ENCODE measurements around the gene CFDP1. TPM values are rescaled to one million over a fixed set of nuclear protein-coding genes. Genes with fewer than 3 reads are reported as not detected.
"Not testable (repeated sequence)": the region's sequence is repeated elsewhere in the genome, so short reads cannot be mapped to it uniquely, and the experiment has no call there.

CFDP1 gene
- total RNA-seq, 1 experiment from 2014 or later = 21.2 TPM

DNA sequence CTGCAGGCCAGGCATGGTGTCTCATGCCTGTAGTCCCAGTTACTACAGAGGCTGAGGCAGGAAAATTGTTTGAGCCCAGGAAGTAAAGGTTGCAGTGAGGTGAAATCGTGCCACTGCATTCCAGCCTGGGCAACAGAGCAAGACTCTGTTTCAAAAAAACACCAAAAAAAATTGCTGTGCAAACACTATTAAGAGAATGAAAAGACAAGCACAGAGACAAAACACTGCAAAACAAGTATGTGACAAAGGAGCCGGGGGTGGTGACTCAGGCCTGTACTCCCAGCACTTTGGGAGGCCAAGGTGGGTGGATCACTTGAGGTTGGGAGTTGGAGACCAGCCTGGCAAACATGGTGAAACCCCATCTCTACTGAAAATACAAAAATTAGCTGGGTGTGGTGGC is 6.8 kb downstream of the CFDP1 start:
- peak; percentile 19 for DNase-seq
- not testable (repeated sequence) for H3K4me3 ChIP-seq, H3K9me3 ChIP-seq, H3K36me3 ChIP-seq, H3K27me3 ChIP-seq

DNA sequence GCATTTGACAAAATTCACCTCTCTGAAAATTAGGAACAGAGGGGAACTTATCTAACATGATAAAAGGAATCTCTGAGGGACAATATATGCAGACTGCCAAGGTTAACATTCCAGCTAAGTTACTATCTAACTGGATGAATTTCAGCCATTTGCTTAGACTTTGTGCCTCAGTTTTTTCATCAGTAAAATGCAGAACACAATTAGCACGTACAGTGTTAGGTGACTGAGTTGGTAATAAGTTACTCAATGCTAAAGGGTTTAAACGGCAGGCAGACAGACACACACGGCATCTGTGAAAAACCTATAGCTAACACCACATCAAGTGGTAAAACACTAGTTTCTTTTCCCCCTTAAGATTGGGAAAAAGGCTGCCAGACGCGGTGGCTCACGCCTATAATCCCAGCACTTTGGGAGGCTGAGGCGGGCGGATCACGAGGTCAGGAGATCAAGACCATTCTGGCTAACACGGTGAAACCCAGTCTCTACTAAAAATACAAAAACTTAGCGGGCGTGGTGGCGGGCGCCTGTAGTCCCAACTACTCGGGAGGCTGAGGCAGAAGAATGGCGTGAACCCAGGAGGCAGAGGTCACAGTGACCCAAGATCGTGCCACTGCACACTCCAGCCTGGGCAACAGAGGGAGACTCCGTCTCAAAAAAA is 9.1 kb downstream of the CFDP1 start:
- not testable (repeated sequence) for H3K27me3 ChIP-seq, H3K36me3 ChIP-seq, H3K4me3 ChIP-seq, DNase-seq, H3K9me3 ChIP-seq

DNA sequence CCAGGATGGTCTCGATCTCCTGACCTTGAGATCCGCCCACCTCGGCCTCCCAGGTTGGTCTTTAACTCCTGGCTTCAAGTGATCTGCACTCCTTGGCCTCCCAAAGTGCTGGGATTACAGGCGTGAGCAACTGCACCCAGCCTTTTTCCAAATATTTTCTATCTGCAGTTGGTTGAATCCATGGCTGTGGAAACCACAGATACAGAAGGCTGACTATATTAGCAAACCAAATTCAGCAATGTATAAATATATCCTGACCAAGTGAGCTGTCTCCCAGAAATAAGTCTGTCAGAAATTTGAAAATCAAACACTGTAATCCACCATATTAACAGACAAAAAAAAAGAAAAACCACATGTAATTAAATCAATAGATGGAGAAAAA is 9.6 kb downstream of the CFDP1 start:
- no peak for DNase-seq
- Histone ChIP-seq H3K27me3 (no peaks in the 10 kb centered on the region), H3K4me3 (no peak overlapping the region), H3K9me3 (no peaks in the 10 kb centered on the region), H3K36me3 (no peaks in the 10 kb centered on the region)

DNA sequence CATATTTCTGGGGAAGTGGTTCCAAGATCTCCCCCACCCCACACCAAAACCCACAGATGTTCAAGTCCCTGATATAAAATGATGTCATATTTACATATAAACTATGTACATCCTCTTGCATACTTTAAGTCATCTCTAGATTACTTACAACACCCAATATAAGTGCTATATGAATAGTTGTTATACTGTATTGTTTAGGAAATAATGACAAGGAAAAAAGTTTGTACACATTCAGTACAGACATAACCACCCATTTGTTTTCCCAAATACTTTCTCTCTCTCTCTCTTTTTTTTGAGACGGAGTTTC is 11.5 kb downstream of the CFDP1 start:
- Histone ChIP-seq H3K4me3 (no peak overlapping the region), H3K27me3 (no peaks in the 10 kb centered on the region), H3K9me3 (no peaks in the 10 kb centered on the region), H3K36me3 (no peaks in the 10 kb centered on the region)
- DNase-seq = no peak

DNA sequence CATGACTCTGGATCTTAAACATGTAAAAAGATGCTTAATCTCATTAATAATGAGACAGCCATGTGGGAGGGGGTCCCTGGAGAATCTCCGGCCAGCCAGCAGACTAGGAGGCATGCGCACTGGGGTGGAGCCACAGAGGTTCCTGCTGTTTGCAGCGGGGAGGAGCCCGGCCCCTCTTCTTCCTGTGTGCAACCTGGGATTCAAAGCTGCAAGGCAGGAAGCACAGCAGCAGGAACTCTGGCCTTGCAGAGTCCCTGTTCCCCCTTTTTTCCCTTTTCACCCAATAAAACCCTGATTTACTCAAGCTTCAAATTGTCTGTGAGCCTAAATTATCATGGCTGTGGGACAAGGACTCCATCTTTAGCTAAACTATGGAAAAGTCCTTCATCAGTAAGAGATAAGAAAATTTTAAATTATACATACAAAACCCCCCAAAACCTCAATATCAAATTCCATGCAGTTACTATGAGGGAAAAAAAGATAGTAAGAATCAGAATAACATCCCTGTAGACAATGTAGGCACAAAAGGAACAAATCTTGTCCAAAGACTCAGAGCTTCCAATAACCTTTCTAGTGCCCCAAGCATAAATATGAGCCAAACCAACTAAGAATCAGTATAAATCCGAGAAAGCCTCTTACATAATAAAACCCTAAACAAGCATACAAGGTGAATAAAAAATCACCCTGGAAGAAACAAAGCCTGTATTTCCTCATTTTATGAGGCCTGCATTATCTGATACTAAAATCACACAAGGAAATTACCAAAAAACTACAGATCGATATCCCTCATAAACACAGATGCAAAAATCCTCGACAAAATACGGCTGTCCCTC is 12.1 kb downstream of the CFDP1 start:
- H3K4me3 ChIP-seq = no peak overlapping the region
- no peaks in the 10 kb centered on the region for H3K27me3 ChIP-seq
- no peak for DNase-seq
- H3K36me3 ChIP-seq = no peaks in the 10 kb centered on the region
- no peaks in the 10 kb centered on the region for H3K9me3 ChIP-seq

DNA sequence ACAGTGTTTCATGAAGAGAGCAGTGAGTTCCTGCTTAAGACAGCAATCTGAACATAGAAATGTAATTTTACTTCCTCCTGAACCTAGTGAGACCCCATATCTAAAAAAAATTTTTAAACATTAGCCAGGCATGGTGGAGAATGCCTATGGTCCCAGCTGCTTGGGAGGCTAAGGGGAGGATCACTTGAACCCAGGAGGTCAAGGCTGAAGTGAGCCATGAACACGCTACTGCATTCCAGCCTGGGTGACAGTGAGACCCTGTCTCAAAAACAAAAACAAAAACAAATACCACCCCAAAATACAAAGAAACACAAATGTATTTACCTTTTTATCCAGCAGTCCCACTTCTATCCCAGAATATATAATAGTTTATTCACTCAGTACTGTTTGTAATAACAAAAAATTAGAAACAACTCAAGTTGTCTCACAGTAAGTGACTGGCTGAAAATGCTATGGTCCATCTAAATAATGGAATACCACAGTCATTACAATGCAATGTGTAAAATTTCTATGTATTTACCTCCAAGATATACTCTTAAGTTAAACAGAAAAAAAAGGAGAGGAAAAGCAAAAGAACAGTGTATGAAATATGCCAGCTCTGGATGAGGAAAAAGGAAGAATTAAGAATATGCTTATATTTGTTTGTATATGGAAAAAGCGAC is 16.3 kb downstream of the CFDP1 start:
- no peaks in the 10 kb centered on the region for H3K27me3 ChIP-seq
- H3K4me3 ChIP-seq = no peak overlapping the region
- no peaks in the 10 kb centered on the region for H3K9me3 ChIP-seq
- H3K36me3 ChIP-seq = no peaks in the 10 kb centered on the region; the same call in 1 of the 2 replicates
- no peak for DNase-seq

DNA sequence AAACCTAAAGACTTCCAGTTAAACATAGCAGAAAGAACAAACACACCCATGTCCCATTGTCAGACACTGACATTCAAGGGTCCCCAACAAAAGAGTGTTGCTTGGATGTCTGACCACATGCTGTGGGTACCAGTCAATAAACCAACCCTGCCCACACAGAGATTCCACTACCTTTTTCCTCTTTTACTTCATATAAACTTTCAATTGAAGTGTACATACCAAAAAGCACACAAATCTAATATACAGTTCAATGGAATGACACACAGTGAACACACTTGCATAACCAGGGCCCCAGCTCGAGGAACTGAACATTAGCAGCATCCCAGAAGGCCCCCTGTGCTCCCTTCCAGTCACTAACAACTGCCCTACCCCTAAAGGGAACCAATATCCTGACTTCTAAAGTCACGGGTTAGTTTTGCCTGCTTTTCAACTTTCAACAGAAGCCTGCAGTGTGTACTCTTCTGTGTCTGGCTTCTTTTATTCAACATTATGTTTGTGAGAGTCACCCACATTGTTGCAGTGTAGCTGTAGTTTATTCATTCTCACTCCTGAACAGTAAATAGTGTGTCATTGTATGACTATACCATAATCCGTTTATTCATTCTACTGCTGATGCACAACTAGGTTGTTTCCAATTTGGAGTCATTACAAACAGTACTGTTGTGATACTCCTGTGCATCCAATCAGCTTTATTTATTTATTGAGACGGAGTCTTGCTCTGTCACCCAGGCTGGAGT is 18.0 kb downstream of the CFDP1 start:
- DNase-seq = no peak
- no peaks in the 10 kb centered on the region for H3K9me3 ChIP-seq
- H3K27me3 ChIP-seq = no peaks in the 10 kb centered on the region
- peaks cover 2% of the 10 kb centered on the region for H3K36me3 ChIP-seq
- H3K4me3 ChIP-seq = no peak overlapping the region

DNA sequence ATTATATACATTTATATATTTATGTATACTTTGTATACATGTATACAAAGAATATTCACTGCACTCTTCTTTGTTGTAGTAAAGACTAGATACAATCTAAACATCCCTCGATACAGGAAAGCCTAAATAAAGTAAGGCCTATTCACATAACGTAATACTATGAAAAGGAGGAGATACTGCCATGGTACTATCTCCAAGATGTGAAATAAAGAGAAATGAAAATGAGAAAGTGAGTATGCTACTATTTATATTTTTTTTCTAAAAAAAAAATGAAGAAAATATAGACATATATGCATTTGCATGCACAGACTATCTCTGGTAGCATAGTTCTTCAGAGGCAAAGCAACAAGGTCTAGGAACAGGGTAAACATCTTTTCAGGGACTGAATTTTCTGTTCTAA is 19.4 kb downstream of the CFDP1 start:
- Histone ChIP-seq H3K27me3 (no peaks in the 10 kb centered on the region), H3K9me3 (no peaks in the 10 kb centered on the region), H3K36me3 (peaks cover 2% of the 10 kb centered on the region), H3K4me3 (no peak overlapping the region)
- no peak for DNase-seq

DNA sequence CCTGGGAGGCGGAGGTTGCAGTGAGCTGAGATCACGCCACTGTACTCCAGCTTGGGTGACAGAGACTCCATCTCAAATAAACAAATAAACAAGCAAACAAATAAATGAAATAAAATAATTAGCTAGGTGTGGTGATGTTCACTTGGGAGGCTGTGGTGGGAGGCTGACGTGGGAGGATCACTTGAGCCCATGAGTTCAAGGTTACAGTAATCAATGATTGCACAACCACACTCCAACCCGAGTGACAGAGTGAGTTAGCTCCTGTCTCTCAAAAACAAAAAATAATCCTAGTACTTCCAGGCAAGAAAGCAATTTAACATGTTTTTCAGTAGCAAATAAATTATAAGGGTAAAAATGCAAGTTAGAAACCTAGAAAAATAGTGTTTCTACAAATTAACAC is 26.4 kb downstream of the CFDP1 start:
- no peaks in the 10 kb centered on the region for H3K27me3 ChIP-seq
- no peak overlapping the region for H3K4me3 ChIP-seq
- H3K36me3 ChIP-seq = peaks cover 2% of the 10 kb centered on the region
- DNase-seq = no peak
- no peaks in the 10 kb centered on the region for H3K9me3 ChIP-seq

DNA sequence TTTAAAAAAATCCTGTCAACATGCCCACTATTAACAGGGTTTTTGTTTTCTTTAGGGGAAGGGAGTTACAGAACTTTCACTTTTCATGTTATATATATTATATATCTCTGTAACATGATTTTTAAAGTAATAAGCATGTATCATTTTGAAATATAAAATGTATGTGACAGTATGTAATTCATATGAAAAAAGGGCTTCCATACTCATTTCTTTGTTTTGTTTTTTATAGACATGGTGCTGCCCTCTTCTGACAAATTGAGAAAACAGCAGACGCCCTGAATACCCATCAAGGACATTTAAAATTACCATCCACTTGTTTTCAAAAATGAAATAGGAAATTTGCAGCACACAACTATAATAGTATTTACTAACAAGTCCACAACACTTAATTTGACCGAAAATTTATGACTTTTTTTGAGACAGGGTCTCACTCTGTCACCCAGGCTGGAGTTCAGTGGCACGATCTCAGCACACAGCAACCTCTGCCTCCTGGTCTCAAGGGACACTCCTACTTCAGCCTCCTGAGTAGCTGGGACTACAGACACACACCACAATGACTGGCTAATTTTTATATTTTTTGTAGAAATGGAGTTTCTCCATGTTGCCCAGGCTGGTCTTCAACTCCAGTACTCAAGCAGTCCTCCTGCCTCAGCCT is 30.4 kb downstream of the CFDP1 start:
- H3K4me3 ChIP-seq = no peak overlapping the region
- H3K36me3 ChIP-seq = no peaks in the 10 kb centered on the region; the same call in 1 of the 2 replicates
- DNase-seq = no peak

DNA sequence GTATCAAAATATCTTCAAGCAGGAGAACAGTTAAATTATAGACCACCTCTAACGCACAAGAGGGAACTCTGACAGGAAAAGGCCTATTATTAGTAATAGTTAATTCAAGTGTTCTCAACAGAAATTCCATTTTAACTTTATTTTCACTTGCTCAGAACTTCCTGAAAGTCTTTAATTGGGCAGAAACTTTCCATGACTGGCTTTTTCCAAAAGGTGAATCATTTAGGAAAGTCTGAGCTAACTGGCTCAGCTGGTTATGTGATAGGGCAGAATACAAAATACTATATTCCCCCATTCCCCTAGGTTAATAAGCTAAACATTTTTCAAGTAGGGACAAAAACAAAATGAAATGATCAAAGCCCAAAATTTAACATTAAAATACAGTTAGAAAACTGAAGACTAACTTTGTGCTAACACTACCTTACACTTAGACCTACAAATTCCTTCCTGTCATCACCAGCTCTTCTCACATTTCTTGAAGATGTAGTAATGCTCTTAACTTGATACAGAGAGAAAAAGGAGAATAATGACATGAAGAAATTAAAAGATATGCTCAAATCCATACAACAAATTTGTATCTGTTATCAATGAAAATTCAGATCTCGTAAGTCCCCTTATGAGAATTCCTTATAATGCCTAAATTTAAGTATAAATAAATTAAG is 31.0 kb downstream of the CFDP1 start:
- no peaks in the 10 kb centered on the region for H3K27me3 ChIP-seq
- H3K9me3 ChIP-seq = no peaks in the 10 kb centered on the region
- DNase-seq = no peak
- no peaks in the 10 kb centered on the region; the same call in 1 of the 2 replicates for H3K36me3 ChIP-seq
- no peak overlapping the region for H3K4me3 ChIP-seq

More for the DNA sequence above, 30.4 kb downstream of the CFDP1 start:
- H3K9me3 ChIP-seq = no peaks in the 10 kb centered on the region
- no peaks in the 10 kb centered on the region for H3K27me3 ChIP-seq

DNA sequence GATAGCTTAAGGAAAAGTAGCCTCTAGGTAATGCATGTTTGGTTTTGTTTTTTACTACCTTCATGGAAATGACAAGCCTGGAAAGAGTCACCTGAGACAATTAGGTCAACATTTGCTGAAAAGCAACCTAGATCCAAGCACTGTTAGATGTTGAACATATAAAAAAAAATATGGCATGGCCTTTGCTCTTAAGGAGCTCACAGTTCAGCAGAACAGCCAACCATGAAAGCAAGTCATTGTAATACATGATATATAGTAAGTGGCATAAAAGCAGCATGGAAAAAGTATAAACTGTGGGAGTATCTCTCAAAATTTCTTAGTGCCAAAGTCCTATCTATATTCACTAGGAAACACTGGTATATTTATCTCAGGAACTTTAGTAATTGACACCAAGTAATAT is 31.6 kb downstream of the CFDP1 start:
- no peaks in the 10 kb centered on the region for H3K27me3 ChIP-seq
- no peaks in the 10 kb centered on the region for H3K9me3 ChIP-seq

DNA sequence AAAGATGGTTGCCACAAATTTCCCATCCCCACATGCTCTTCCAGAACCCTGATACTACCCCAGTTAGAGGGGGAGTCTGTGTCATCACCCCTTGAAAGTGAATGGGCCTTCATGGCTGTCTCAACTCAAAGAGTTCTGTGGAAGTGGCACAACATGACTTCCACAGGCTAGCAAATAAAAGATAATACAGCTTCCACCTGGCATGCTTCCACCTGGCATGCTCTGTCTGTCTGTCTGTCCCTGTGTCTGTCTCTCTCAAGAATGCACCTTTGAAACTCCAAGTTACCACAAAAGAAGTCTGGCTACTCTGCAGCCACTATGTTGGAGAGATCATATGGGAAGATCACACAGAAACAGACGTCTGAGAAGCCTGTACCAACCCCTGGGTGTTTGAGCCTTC is 35.0 kb downstream of the CFDP1 start:
- Histone ChIP-seq H3K4me3 (no peak overlapping the region), H3K27me3 (no peaks in the 10 kb centered on the region), H3K9me3 (no peaks in the 10 kb centered on the region), H3K36me3 (no peaks in the 10 kb centered on the region)
- no peak for DNase-seq

More for the DNA sequence above, 31.6 kb downstream of the CFDP1 start:
- Histone ChIP-seq H3K4me3 (no peak overlapping the region), H3K36me3 (no peaks in the 10 kb centered on the region; the same call in 1 of the 2 replicates)
- DNase-seq = no peak

DNA sequence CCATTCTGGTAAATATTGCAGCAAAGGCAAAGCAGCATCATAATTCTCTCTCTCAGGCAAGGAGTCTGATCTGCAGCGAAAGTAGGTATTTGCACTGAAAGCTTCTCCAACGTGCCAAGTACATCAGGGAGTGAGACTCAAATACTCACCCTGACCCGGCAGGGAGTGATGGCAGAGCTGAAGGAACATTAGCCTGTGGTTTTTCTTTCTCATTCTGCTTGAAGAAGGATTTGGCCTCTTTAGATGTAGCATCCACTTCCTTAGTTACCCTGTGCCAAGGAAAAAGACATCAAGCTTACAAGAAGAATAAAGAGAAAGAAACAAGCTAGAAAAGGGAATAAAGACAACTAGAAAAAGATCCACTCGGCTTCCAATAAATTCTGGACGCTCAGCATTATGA is 38.4 kb downstream of the CFDP1 start:
- H3K9me3 ChIP-seq = no peaks in the 10 kb centered on the region
- H3K27me3 ChIP-seq = no peaks in the 10 kb centered on the region
- DNase-seq = no peak
- H3K4me3 ChIP-seq = no peak overlapping the region
- peaks cover 2% of the 10 kb centered on the region; the same call in 1 of the 2 replicates for H3K36me3 ChIP-seq

DNA sequence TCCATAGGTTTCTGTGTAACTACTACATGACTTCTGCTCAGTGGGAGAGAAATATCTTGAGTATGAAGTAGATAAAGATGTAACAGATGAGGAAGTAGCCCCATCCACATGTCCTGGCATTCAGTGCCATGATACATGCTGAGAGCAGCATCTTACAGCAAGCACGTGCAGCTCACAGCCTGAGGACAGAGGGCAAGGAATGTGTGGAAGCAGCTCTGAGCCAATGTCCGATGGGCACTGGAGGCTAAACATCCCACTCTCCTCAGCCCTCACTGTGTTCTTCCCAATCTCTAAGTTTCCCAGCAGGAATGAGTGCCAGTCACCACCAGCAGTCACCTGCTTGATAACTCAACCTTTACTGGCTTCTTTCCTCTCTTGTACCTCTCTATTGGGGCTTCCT is 40.4 kb downstream of the CFDP1 start:
- Histone ChIP-seq H3K36me3 (peaks cover 2% of the 10 kb centered on the region), H3K27me3 (no peaks in the 10 kb centered on the region), H3K4me3 (no peak overlapping the region), H3K9me3 (no peaks in the 10 kb centered on the region)
- no peak for DNase-seq

DNA sequence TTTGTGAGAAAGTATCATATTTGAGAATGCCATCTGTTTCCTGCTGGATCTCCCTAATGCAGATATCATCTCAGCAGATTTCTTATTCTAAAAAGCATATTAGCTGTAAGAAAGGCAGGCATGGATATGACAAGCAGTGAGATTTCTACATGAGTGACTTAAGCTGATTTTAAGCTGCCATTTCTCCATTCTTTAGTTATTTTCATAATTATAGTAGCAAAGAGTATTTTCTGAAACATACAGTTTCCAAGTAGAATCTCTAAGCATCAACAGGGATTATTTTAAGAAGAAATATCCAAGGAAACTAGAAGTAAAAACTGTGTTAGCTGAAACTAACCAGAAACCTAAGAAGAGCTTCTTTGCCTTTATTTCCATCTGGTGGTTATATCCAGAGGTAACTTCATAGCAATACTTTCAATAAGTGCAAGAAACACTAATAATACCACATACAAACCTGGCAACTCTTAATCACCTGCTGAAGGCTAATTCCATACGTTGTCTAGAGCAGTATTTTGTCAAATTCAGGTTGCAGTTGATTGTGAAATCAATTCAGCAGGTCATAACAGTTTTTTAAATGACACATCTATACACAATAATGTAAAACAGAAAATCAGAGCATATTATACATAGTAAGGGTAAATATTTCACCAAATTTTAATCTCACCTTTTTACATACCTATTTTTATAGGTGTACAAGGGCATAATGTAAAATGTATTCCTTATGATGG is 42.2 kb downstream of the CFDP1 start:
- Histone ChIP-seq H3K9me3 (no peaks in the 10 kb centered on the region), H3K4me3 (no peak overlapping the region), H3K36me3 (peaks cover 2% of the 10 kb centered on the region), H3K27me3 (no peaks in the 10 kb centered on the region)
- DNase-seq = no peak

Measured in MG63 (cell line).